Sigmoid colon (tissue), 7 donors: ENCODE results near the gene CHID1. TPM values are rescaled to one million over a fixed set of nuclear protein-coding genes. Genes with fewer than 3 reads are reported as not detected.

Experiments
- DNase-seq: peaks from one replicate; pipeline ENCODE4 v3.0.0-alpha.2; 2019
- H3K27ac ChIP-seq, 4 donors: fragments of 200-600 bp; sonication (generic); one replicate each; pipeline ENCODE4 v1.5.1; 2016 to 2019; ENCODE audit warnings: mild to moderate bottlenecking in 1 of 4
- H3K27me3 ChIP-seq, 3 donors: fragments of 200-600 bp; sonication (generic); one replicate each; pipeline ENCODE4 v1.5.1; 2019; ENCODE audit warnings: mild to moderate bottlenecking in 1 of 3
- H3K36me3 ChIP-seq, 4 donors: fragments of 200-600 bp; sonication (generic); one replicate each; pipeline ENCODE4 v1.5.1; 2016 to 2019
- H3K4me1 ChIP-seq, 4 donors: fragments of 200-600 bp; sonication (generic); one replicate each; pipeline ENCODE4 v1.5.1; 2017 to 2019
- H3K4me3 ChIP-seq, 4 donors: fragments of 200-600 bp; sonication (generic); one replicate each; pipeline ENCODE4 v1.5.1; 2017 to 2019; ENCODE audit warnings: mild to moderate bottlenecking in 2 of 4, moderate library complexity in 1 of 4
- H3K9me3 ChIP-seq, 4 donors: fragments of 200-600 bp in 3 of 4; sonication (generic) in 3 of 4; one replicate each; pipeline versions ENCODE4 v1.5.1 to v1.6.1; 2013 to 2019
- CTCF ChIP-seq, 4 experiments: fragments of 450-650 bp in 3 of 4; fragments of 200-600 bp in 1 of 4; IDR thresholded peaks; one replicate each; pipeline ENCODE4 v1.5.1; 2016 to 2019; ENCODE audit warnings: antibody characterized with exemption in 4 of 4, mild to moderate bottlenecking in 3 of 4, moderate library complexity in 2 of 4
- EP300 ChIP-seq, 4 donors: sonication (generic); formaldehyde crosslinking; IDR thresholded peaks; one replicate each; pipeline ENCODE4 v1.6.1; 2017; ENCODE audit warnings: antibody characterized with exemption in 4 of 4
- POLR2A ChIP-seq, 2 donors: fragments of 450-650 bp; IDR thresholded peaks; one replicate each; pipeline ENCODE4 v1.6.1; 2016; ENCODE audit warnings: antibody characterized with exemption in 2 of 2, mild to moderate bottlenecking in 2 of 2, moderate library complexity in 2 of 2
- POLR2AphosphoS5 ChIP-seq, 4 donors: sonication (generic); formaldehyde crosslinking; IDR thresholded peaks; one replicate each; pipeline ENCODE4 v1.6.1; 2017; ENCODE audit warnings: antibody characterized with exemption in 4 of 4
- WGBS, 2 donors: extraction: QIAGEN DNeasy Blood & Tissue Kit; methylation state at CpG; one replicate each; pipeline ENCODE4 v1.1.7; 2013; 5-methylcytosine and 5-hydroxymethylcytosine counted together
- intact Hi-C: fragments of 100-400 bp; cut with DNase I; formaldehyde crosslinking; loops from one replicate; pipeline ENCODE4 v1.15.1; 2023
- polyA plus RNA-seq, 3 donors: library from polyadenylated mRNA; stranded (reverse); fragments of 200-250 nt; gene quantifications; one replicate each; pipeline ENCODE4 v1.2.3, GENCODE V29; 2013
- total RNA-seq, 4 donors: library from RNA; depleted of rRNA; stranded (reverse); fragments of >200 nt; gene quantifications; one replicate each; pipeline ENCODE4 v1.1.0, GENCODE V29; 2016
- donor health status: healthy with polysubstance abuse.
- donor health status: Bipolar disorder and iron deficiency.
- donor health status: healthy.

Gene CHID1
- total and polyA plus RNA-seq, 7 donors = 16.9 to 52.3 (median 47.1) TPM

- TF ChIP-seq EP300 (IDR thresholded peaks at IDR 0.05) (no peak), POLR2AphosphoS5 (IDR thresholded peaks at IDR 0.05) (peak in 1 of 4 donors; percentile 42)
- intact Hi-C loops = no loop called here
- Histone ChIP-seq H3K4me1 (peaks cover 0 to 90% (median 67%) of the 10 kb centered on the region in 4 donors), H3K4me3 (peak overlapping the region; percentile 37 to 81 (median 68)), H3K9me3 (no peaks in the 10 kb centered on the region), H3K36me3 (peaks cover 3 to 32% (median 29%) of the 10 kb centered on the region in 4 donors), H3K27me3 (peaks cover 22 to 36% (median 31%) of the 10 kb centered on the region in 3 donors), H3K27ac (peak overlapping the region; percentile 82 to 90 (median 86))
- no peak for DNase-seq
- 16 to 50% methylated on average over 9 of the region's 9 CpGs for WGBS, 2 donors
These were observed 76.7 kb downstream of the CHID1 start for GRCh38 chr11:833849-834311.

- WGBS, 2 donors = 1% methylated on average over 55 of the region's 55 CpGs
- peaks cover 0 to 90% (median 63%) of the 10 kb centered on the region in 4 donors for H3K4me1 ChIP-seq
- H3K27ac ChIP-seq = peak overlapping the region; percentile 82 to 90 (median 86)
- peaks cover 23 to 42% (median 37%) of the 10 kb centered on the region in 3 donors for H3K27me3 ChIP-seq
- no peak for DNase-seq
- H3K9me3 ChIP-seq = no peaks in the 10 kb centered on the region
- intact Hi-C loops = no loop called here
- H3K36me3 ChIP-seq = peaks cover 0 to 26% (median 22%) of the 10 kb centered on the region in 4 donors
- H3K4me3 ChIP-seq = peak overlapping the region; percentile 37 to 81 (median 68)
- TF ChIP-seq EP300 (IDR thresholded peaks at IDR 0.05) (no peak), CTCF (IDR thresholded peaks at IDR 0.05) (no peak), POLR2AphosphoS5 (IDR thresholded peaks at IDR 0.05) (peak in 3 of 4 donors; percentile 16 to 45 (median 41))
These were observed 77.4 kb downstream of the CHID1 start for GRCh38 chr11:833114-833791.

DNA sequence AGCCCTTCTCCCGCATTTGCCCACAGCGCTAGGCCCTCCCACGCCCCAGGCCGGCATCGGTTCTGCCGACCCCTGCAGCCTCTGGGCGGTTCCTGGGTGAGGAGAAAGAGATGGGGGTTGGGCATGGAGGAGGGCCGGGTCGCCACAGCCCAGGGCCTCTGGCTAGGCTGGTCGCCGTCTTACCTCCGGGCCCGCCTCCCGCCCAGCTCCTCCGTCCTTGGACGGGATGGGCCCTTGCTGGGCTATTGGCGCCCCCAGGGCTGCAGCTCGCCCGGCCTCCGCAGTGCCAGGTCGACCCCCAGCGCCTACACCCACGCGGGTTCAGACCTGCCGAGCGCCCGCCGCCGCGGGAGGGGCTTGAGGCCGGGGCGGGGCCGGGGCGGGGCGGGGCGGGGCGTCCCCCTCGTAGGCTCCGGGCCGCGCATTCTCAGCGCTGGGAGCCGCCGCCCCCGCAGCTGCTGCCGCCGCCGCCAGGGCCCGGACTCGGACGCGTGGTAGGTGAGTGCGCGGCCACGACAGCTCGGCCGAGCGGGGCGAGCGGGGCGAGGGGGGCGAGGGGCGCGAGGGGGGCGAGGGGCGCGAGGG lies 78.0 kb downstream of the CHID1 start, which contains the start of gene CD151:
Gene CD151, plus strand, starts transcription at position 424 of the 585 bp plus-strand sequence. CDS start 3,118 bp downstream, outside the sequence.
- Histone ChIP-seq H3K27ac (peak within 1 kb of the TSS; percentile 82 to 90 (median 86)), H3K27me3 (peaks cover 29 to 49% (median 43%) of the 10 kb centered on the region in 3 donors), H3K36me3 (peaks cover 0 to 19% (median 16%) of the 10 kb centered on the region in 4 donors), H3K4me3 (peak within 1 kb of the TSS; percentile 37 to 81 (median 68)), H3K9me3 (no peaks in the 10 kb centered on the region), H3K4me1 (peaks cover 0 to 84% (median 63%) of the 10 kb centered on the region in 4 donors)
- TF ChIP-seq POLR2AphosphoS5 (IDR thresholded peaks at IDR 0.05) = peak; percentile 31 to 62 (median 32)
- TF ChIP-seq CTCF (IDR thresholded peaks at IDR 0.05) = peak in 1 of 4 experiments; percentile 9
- TF ChIP-seq EP300 (IDR thresholded peaks at IDR 0.05) = no peak
- intact Hi-C loops = no loop called here
- 1 to 2% methylated on average over 67 of the region's 67 CpGs for WGBS, 2 donors
- DNase-seq = no peak

DNA sequence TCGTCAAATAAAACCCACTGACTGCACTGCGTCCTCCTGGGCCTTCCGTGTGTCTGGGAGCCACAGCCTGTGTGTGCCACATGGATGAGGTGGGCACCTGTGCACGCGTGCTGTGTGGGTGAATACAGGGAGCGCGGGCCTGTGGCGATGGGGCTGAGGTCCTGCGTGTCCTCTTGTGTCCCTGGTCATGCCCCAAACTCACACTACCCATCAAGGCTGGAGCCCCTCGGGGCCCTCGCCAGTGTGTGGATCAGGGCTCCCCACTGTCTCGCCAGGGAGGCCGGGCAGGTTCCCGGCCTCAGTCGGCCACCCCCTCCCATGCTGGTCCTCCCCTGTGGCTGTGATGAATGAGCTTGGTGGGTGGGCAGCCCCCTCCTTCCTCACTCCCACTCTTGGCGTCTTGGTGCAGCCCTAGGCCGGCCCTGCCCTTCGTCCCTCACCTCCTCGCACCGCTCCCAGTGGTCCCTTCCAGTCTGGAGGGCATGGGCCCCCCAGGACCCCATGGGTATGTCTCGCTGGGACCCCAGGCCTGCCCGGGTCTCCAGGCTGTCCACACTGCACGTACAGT lies 78.6 kb downstream of the CHID1 start:
- intact Hi-C loops = no loop called here
- Histone ChIP-seq H3K27ac (peak overlapping the region in 3 of 4 donors; percentile 82 to 89 (median 82)), H3K9me3 (no peaks in the 10 kb centered on the region), H3K27me3 (peaks cover 35 to 54% (median 49%) of the 10 kb centered on the region in 3 donors), H3K36me3 (peaks cover 0 to 14% (median 10%) of the 10 kb centered on the region in 4 donors), H3K4me3 (peak overlapping the region in 3 of 4 donors; percentile 67 to 81 (median 70)), H3K4me1 (peaks cover 0 to 86% (median 68%) of the 10 kb centered on the region in 4 donors)
- WGBS, 2 donors = 62 to 73% methylated on average over 23 of the region's 23 CpGs
- no peak for TF ChIP-seq POLR2A (IDR thresholded peaks at IDR 0.05)
- TF ChIP-seq EP300 (IDR thresholded peaks at IDR 0.05) = no peak
- TF ChIP-seq CTCF (IDR thresholded peaks at IDR 0.05) = no peak
- no peak for TF ChIP-seq POLR2AphosphoS5 (IDR thresholded peaks at IDR 0.05)
- DNase-seq = no peak
